CD14-positive monocyte (primary cell): ENCODE measurements around the gene COX7A2L. TPM values are rescaled to one million over a fixed set of nuclear protein-coding genes. Genes with fewer than 3 reads are reported as not detected.

ENCODE experiments used
- DNase-seq, 3 donors: peaks; one replicate each; pipeline ENCODE4 v3.0.0-alpha.2; 2011 to 2022
- H2AFZ ChIP-seq: 2 replicates; pipeline ENCODE4 v1.6.0; 2012; ENCODE audit warnings: mild to moderate bottlenecking, low read depth, low read length, inconsistent platforms; ENCODE audit not compliant: insufficient read depth, poor library complexity, severe bottlenecking
- H3K27ac ChIP-seq, 2 donors: 1 replicate in 1 of 2; 2 replicates in 1 of 2; pipeline ENCODE4 v1.5.1; 2012 to 2013; ENCODE audit warnings: low read length in 2 of 2, control low read depth in 1 of 2, inconsistent platforms in 1 of 2, low read depth in 1 of 2, mild to moderate bottlenecking in 1 of 2
- H3K27me3 ChIP-seq, 2 donors: one replicate each; pipeline versions ENCODE4 v1.6.0 to v1.6.1; 2011 to 2013; ENCODE audit warnings: low read length in 2 of 2; ENCODE audit not compliant: control insufficient read depth in 2 of 2, insufficient read depth in 2 of 2
- H3K36me3 ChIP-seq, 2 donors: replicated peaks in 1 of 2; 1 replicate in 1 of 2; 2 replicates in 1 of 2; pipeline versions ENCODE4 v1.5.1 to v1.6.1; 2012 to 2013; ENCODE audit warnings: low read length in 2 of 2, control low read depth in 1 of 2, inconsistent platforms in 1 of 2, mild to moderate bottlenecking in 1 of 2; ENCODE audit not compliant: insufficient read depth in 2 of 2, control insufficient read depth in 1 of 2
- H3K4me1 ChIP-seq, 2 donors: 1 replicate in 1 of 2; 2 replicates in 1 of 2; pipeline versions ENCODE4 v1.5.1 to v1.6.1; 2012 to 2013; ENCODE audit warnings: low read length in 2 of 2, control low read depth in 1 of 2, inconsistent platforms in 1 of 2, mild to moderate bottlenecking in 1 of 2, moderate library complexity in 1 of 2; ENCODE audit not compliant: insufficient read depth in 2 of 2, control insufficient read depth in 1 of 2
- H3K4me2 ChIP-seq: replicated peaks from 2 replicates; pipeline ENCODE3; 2012; ENCODE audit warnings: low read length, moderate library complexity, mild to moderate bottlenecking; ENCODE audit not compliant: poor library complexity, severe bottlenecking; ENCODE audit errors: extremely low read depth
- H3K4me3 ChIP-seq, 3 experiments: fragments of 200-600 bp in 1 of 3; sonication (generic) in 1 of 3; replicated peaks in 1 of 3; 1 replicate in 2 of 3; 2 replicates in 1 of 3; pipeline ENCODE4 v1.5.1; 2011 to 2013; ENCODE audit warnings: low read length in 3 of 3, mild to moderate bottlenecking in 3 of 3, control low read depth in 2 of 3, low read depth in 2 of 3, inconsistent platforms in 1 of 3, moderate library complexity in 1 of 3
- H3K79me2 ChIP-seq: 2 replicates; pipeline ENCODE4 v1.6.0; 2012; ENCODE audit warnings: mild to moderate bottlenecking, control low read depth, inconsistent platforms, low read length, moderate library complexity; ENCODE audit not compliant: insufficient read depth
- H3K9ac ChIP-seq: 2 replicates; pipeline ENCODE4 v1.6.0; 2017; ENCODE audit warnings: low read length, mild to moderate bottlenecking; ENCODE audit not compliant: insufficient read depth, poor library complexity, severe bottlenecking
- H3K9me3 ChIP-seq, 2 donors: replicated peaks in 1 of 2; 1 replicate in 1 of 2; 2 replicates in 1 of 2; pipeline versions ENCODE4 v1.5.1 to v1.6.1; 2012 to 2013; ENCODE audit warnings: low read length in 2 of 2, control low read depth in 1 of 2; ENCODE audit not compliant: control insufficient read depth in 1 of 2, insufficient read depth in 1 of 2
- H4K20me1 ChIP-seq: 2 replicates; pipeline ENCODE4 v1.6.0; 2012; ENCODE audit warnings: mild to moderate bottlenecking, low read length, control low read depth, moderate library complexity; ENCODE audit not compliant: insufficient read depth
- H3K27ac Mint-ChIP-seq, 7 donors: one replicate each; pipeline ENCODE4 v1.8.0; 2020; ENCODE audit warnings: mild to moderate bottlenecking in 7 of 7, mixed read lengths in 7 of 7, moderate library complexity in 6 of 7, inconsistent platforms in 2 of 7
- H3K27me3 Mint-ChIP-seq, 3 donors: one replicate each; pipeline ENCODE4 v1.8.0; 2021 to 2022; ENCODE audit warnings: low read depth in 3 of 3, mild to moderate bottlenecking in 3 of 3, mixed read lengths in 3 of 3, moderate library complexity in 3 of 3, inconsistent platforms in 1 of 3
- H3K36me3 Mint-ChIP-seq, 2 donors: one replicate each; pipeline ENCODE4 v1.8.0; 2020; ENCODE audit warnings: mixed read lengths in 2 of 2, inconsistent platforms in 1 of 2, mild to moderate bottlenecking in 1 of 2
- H3K4me1 Mint-ChIP-seq: one replicate; pipeline ENCODE4 v1.8.0; 2020; ENCODE audit warnings: mild to moderate bottlenecking, mixed read lengths
- H3K4me3 Mint-ChIP-seq, 2 donors: one replicate each; pipeline ENCODE4 v1.8.0; 2020; ENCODE audit warnings: mild to moderate bottlenecking in 2 of 2, mixed read lengths in 2 of 2, moderate library complexity in 1 of 2
- H3K9me3 Mint-ChIP-seq, 7 donors: one replicate each; pipeline ENCODE4 v1.8.0; 2020 to 2022; ENCODE audit warnings: mixed read lengths in 7 of 7, mild to moderate bottlenecking in 6 of 7, moderate library complexity in 6 of 7, inconsistent platforms in 2 of 7
- WGBS: methylation state at CpG from one replicate; pipeline ENCODE4 v1.1.5; 2013; ENCODE audit warnings: missing lambda C conversion rate; ENCODE audit not compliant: insufficient coverage; 5-methylcytosine and 5-hydroxymethylcytosine counted together
- intact Hi-C, 2 donors: fragments of 100-400 bp; cut with micrococcal nuclease; formaldehyde crosslinking; loops; one replicate each; pipeline versions ENCODE4 v1.15.0 to v1.15.1; 2023
- polyA plus RNA-seq, 3 donors: library from polyadenylated mRNA; depleted of rRNA in 1 of 3; unstranded in 2 of 3; stranded (reverse) in 1 of 3; fragments of 300-500 nt in 2 of 3; fragments of >200 nt in 1 of 3; fragmentation: Illumina TruSeq in 2 of 3; gene quantifications; 1 replicate in 2 of 3; 2 replicates in 1 of 3; pipeline ENCODE4 v1.2.3, GENCODE V29; 2012 to 2021
- TF ChIP-seq, protein P1 (sequence below): fragments of 200-600 bp; IDR thresholded peaks from one replicate; pipeline ENCODE4 v1.8.0; 2022; ENCODE audit warnings: antibody characterized with exemption, mild to moderate bottlenecking

Gene COX7A2L
- polyA plus RNA-seq, 3 donors: 63.6 to 153 (median 144) TPM

GRCh38 chr2:42367835-42368234 lies 6.8 kb upstream of the COX7A2L start:
- no peaks in the 10 kb centered on the region for H3K9me3 Mint-ChIP-seq
- Histone ChIP-seq H3K4me3 (no peak overlapping the region), H3K4me2 (no peak overlapping the region), H3K27me3 (no peaks in the 10 kb centered on the region), H3K9me3 (no peaks in the 10 kb centered on the region), H3K4me1 (no peaks in the 10 kb centered on the region), H4K20me1 (no peaks in the 10 kb centered on the region), H2AFZ (no peak overlapping the region), H3K79me2 (no peaks in the 10 kb centered on the region), H3K36me3 (no peaks in the 10 kb centered on the region), H3K27ac (no peak overlapping the region), H3K9ac (no peak overlapping the region)
- no peak overlapping the region for H3K4me3 Mint-ChIP-seq
- no peaks in the 10 kb centered on the region for H3K36me3 Mint-ChIP-seq
- peaks cover 4 to 8% (median 6%) of the 10 kb centered on the region in 3 donors for H3K27me3 Mint-ChIP-seq
- no peak overlapping the region for H3K27ac Mint-ChIP-seq
- peaks cover 3% of the 10 kb centered on the region for H3K4me1 Mint-ChIP-seq
- WGBS: no CpG with 5 or more reads among the region's 3 CpGs
- no peak for DNase-seq
- intact Hi-C loops: no loop called here
- TF ChIP-seq, protein P1, sequence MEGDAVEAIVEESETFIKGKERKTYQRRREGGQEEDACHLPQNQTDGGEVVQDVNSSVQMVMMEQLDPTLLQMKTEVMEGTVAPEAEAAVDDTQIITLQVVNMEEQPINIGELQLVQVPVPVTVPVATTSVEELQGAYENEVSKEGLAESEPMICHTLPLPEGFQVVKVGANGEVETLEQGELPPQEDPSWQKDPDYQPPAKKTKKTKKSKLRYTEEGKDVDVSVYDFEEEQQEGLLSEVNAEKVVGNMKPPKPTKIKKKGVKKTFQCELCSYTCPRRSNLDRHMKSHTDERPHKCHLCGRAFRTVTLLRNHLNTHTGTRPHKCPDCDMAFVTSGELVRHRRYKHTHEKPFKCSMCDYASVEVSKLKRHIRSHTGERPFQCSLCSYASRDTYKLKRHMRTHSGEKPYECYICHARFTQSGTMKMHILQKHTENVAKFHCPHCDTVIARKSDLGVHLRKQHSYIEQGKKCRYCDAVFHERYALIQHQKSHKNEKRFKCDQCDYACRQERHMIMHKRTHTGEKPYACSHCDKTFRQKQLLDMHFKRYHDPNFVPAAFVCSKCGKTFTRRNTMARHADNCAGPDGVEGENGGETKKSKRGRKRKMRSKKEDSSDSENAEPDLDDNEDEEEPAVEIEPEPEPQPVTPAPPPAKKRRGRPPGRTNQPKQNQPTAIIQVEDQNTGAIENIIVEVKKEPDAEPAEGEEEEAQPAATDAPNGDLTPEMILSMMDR: no peak

DNA sequence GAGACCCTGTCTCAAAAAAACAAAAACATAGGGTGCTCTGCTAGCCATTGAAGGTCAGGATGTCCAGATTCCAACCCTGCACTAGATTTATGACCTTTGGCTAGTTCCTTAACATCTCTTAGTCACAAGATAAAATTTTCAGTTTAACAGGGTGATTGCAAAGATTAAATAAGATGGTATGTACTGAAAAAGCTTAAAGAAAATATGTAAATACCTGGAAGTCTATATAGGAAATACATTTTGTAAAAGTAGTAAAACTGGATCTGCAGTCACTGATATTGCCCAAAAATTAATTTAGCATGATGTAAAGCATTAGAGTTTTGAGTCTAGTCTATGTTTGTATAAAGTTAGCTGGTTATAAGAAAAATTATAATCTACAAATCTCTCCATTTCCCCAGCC lies 5.4 kb upstream of the COX7A2L start:
- no peak overlapping the region for H2AFZ ChIP-seq
- H3K27me3 ChIP-seq: no peaks in the 10 kb centered on the region
- Mint-ChIP-seq H3K27me3 (peaks cover 4 to 8% (median 6%) of the 10 kb centered on the region in 3 donors), H3K4me1 (peaks cover 10% of the 10 kb centered on the region), H3K9me3 (no peaks in the 10 kb centered on the region), H3K27ac (no peak overlapping the region), H3K36me3 (no peaks in the 10 kb centered on the region), H3K4me3 (no peak overlapping the region)
- DNase-seq: no peak
- intact Hi-C loops: no loop called here
- peaks cover 7 to 8% of the 10 kb centered on the region in 2 donors for H3K4me1 ChIP-seq
- no peak overlapping the region for H3K9ac ChIP-seq
- H3K27ac ChIP-seq: no peak overlapping the region
- H3K79me2 ChIP-seq: no peaks in the 10 kb centered on the region
- no peaks in the 10 kb centered on the region for H4K20me1 ChIP-seq
- no peak overlapping the region for H3K4me3 ChIP-seq
- no peaks in the 10 kb centered on the region for H3K36me3 ChIP-seq
- TF ChIP-seq, protein P1: no peak
- H3K9me3 ChIP-seq: no peaks in the 10 kb centered on the region
- H3K4me2 ChIP-seq: no peak overlapping the region
